HepG2 (cell line): Measurements from ENCODE around the gene RBP7. TPM values are rescaled to one million over a fixed set of nuclear protein-coding genes. Genes with fewer than 3 reads are reported as not detected.

Source experiments
- EZH2 ChIP-seq: conservative IDR thresholded peaks from 2 replicates; pipeline ENCODE4 v1.6.1; 2012; ENCODE audit warnings: mild to moderate bottlenecking, low read depth, low read length, moderate library complexity
- FOXA3 ChIP-seq: IDR thresholded peaks from 2 replicates; pipeline ENCODE4 v1.6.1; 2016; ENCODE audit warnings: missing genetic modification reagents, missing compliant biosample characterization
- HNF4A ChIP-seq: sonication (generic); formaldehyde crosslinking; IDR thresholded peaks from 2 replicates; pipeline ENCODE4 v1.4.0; 2020; ENCODE audit warnings: missing genetic modification reagents
- KDM2A ChIP-seq: sonication (generic); formaldehyde crosslinking; IDR thresholded peaks from 2 replicates; pipeline ENCODE4 v1.4.0; 2020; ENCODE audit warnings: low read depth, missing genetic modification reagents, borderline replicate concordance
- KDM4B ChIP-seq: sonication (generic); formaldehyde crosslinking; IDR thresholded peaks from 2 replicates; pipeline ENCODE4 v1.4.0; 2020; ENCODE audit warnings: missing genetic modification reagents
- KLF15 ChIP-seq: sonication (generic); formaldehyde crosslinking; IDR thresholded peaks from 2 replicates; pipeline ENCODE4 v1.8.1; 2023; ENCODE audit warnings: borderline replicate concordance, mild to moderate bottlenecking, inconsistent platforms, missing genetic modification reagents, mixed read lengths
- MLLT10 ChIP-seq: sonication (generic); formaldehyde crosslinking; IDR thresholded peaks from 2 replicates; pipeline ENCODE4 v1.4.0; 2020; ENCODE audit warnings: missing genetic modification reagents
- NFIB ChIP-seq: sonication (generic); formaldehyde crosslinking; IDR thresholded peaks from 2 replicates; pipeline ENCODE4 v1.9.0; 2021; ENCODE audit warnings: missing genetic modification reagents, mild to moderate bottlenecking, borderline replicate concordance
- NR2F2 ChIP-seq: IDR thresholded peaks from 2 replicates; pipeline ENCODE4 v1.6.1; 2012; ENCODE audit warnings: low read depth, inconsistent platforms, borderline replicate concordance
- PHF20 ChIP-seq: sonication (generic); formaldehyde crosslinking; IDR thresholded peaks from 2 replicates; pipeline ENCODE4 v1.5.0; 2020; ENCODE audit warnings: mild to moderate bottlenecking, missing genetic modification reagents
- PHF5A ChIP-seq: IDR thresholded peaks from one replicate; pipeline ENCODE4 v1.6.1; 2018; ENCODE audit warnings: low read depth, missing genetic modification reagents; ENCODE audit not compliant: unreplicated experiment
- POGZ ChIP-seq: sonication (generic); formaldehyde crosslinking; IDR thresholded peaks from 2 replicates; pipeline ENCODE4 v1.4.0; 2020; ENCODE audit warnings: mild to moderate bottlenecking, missing genetic modification reagents
- SMC3 ChIP-seq: IDR thresholded peaks from 2 replicates; pipeline ENCODE4 v1.6.1; 2011; ENCODE audit warnings: low read length, improper control_type of control experiment
- SPEN ChIP-seq: sonication (generic); formaldehyde crosslinking; IDR thresholded peaks from 2 replicates; pipeline ENCODE4 v1.5.1; 2020; ENCODE audit warnings: low read depth, mild to moderate bottlenecking, missing genetic modification reagents
- TAF1 ChIP-seq: sonication (generic); formaldehyde crosslinking; IDR thresholded peaks from 2 replicates; pipeline ENCODE4 v1.4.0; 2020; ENCODE audit warnings: missing genetic modification reagents
- ZBTB21 ChIP-seq: sonication (generic); formaldehyde crosslinking; IDR thresholded peaks from 2 replicates; pipeline ENCODE4 v1.4.0; 2020; ENCODE audit warnings: missing genetic modification reagents
- ZFP36 ChIP-seq: fragments of 150-350 bp; IDR thresholded peaks from 2 replicates; pipeline ENCODE4 v1.6.1; 2018; ENCODE audit warnings: borderline replicate concordance, low read length, low read depth; ENCODE audit not compliant: partially characterized antibody
- ZFP36L1 ChIP-seq: sonication (generic); formaldehyde crosslinking; IDR thresholded peaks from 2 replicates; pipeline ENCODE4 v1.8.0; 2022; ENCODE audit warnings: mild to moderate bottlenecking, missing genetic modification reagents, moderate library complexity
- ZNF24 ChIP-seq: fragments of 450-650 bp; IDR thresholded peaks from 2 replicates; pipeline ENCODE4 v1.6.1; 2017; ENCODE audit warnings: antibody characterized with exemption, mild to moderate bottlenecking
- ZNF251 ChIP-seq: sonication (generic); formaldehyde crosslinking; IDR thresholded peaks from 2 replicates; pipeline ENCODE4 v1.9.0; 2021; ENCODE audit warnings: mild to moderate bottlenecking, missing genetic modification reagents
- ZNF260 ChIP-seq: sonication (generic); formaldehyde crosslinking; IDR thresholded peaks from 2 replicates; pipeline ENCODE4 v1.4.0; 2020; ENCODE audit warnings: missing genetic modification reagents, low read depth, mild to moderate bottlenecking, borderline replicate concordance
- ZNF496 ChIP-seq: sonication (generic); formaldehyde crosslinking; IDR thresholded peaks from 2 replicates; pipeline ENCODE4 v1.8.1; 2023; ENCODE audit warnings: mild to moderate bottlenecking, moderate library complexity, missing genetic modification reagents; ENCODE audit not compliant: insufficient replicate concordance
- ZNF678 ChIP-seq: sonication (generic); formaldehyde crosslinking; IDR thresholded peaks from 2 replicates; pipeline ENCODE4 v1.4.0; 2020; ENCODE audit warnings: mild to moderate bottlenecking, missing genetic modification reagents
- ZNF775 ChIP-seq: sonication (generic); formaldehyde crosslinking; IDR thresholded peaks from 2 replicates; pipeline ENCODE4 v1.4.0; 2020; ENCODE audit warnings: missing genetic modification reagents, mild to moderate bottlenecking, moderate library complexity, borderline replicate concordance
- ZNF781 ChIP-seq: sonication (generic); formaldehyde crosslinking; IDR thresholded peaks from 2 replicates; pipeline ENCODE4 v1.5.1; 2020; ENCODE audit warnings: borderline replicate concordance, mild to moderate bottlenecking, missing genetic modification reagents; ENCODE audit errors: not compliant biosample characterization
- polyA plus RNA-seq, 8 experiments: library from polyadenylated mRNA; depleted of rRNA in 3 of 8; stranded (reverse) in 7 of 8; unstranded in 1 of 8; fragments of >200 nt; fragmentation: Illumina TruSeq in 4 of 8; extraction: Trizol in 4 of 8; gene quantifications; 2 replicates each; pipeline versions ENCODE4 v1.2.1 to v1.2.3, GENCODE V29; 2011 to 2016; ENCODE audit warnings: low read depth in 4 of 8, missing spikeins in 1 of 8, mixed read lengths in 1 of 8; ENCODE audit not compliant: insufficient read depth in 1 of 8
- total RNA-seq, 5 experiments: library from RNA; depleted of rRNA; stranded (reverse); fragments of >200 nt; fragmentation: Illumina TruSeq; extraction: Trizol; gene quantifications; 2 replicates each; pipeline ENCODE4 v1.2.3, GENCODE V29; 2016; ENCODE audit warnings: low read depth in 1 of 5
- TF ChIP-seq, protein P1 (sequence below): sonication (generic); formaldehyde crosslinking; IDR thresholded peaks from 2 replicates; pipeline ENCODE4 v1.5.1; 2020; ENCODE audit warnings: missing genetic modification reagents, mild to moderate bottlenecking, borderline replicate concordance
- TF ChIP-seq, protein P2 (sequence below): sonication (generic); formaldehyde crosslinking; IDR thresholded peaks from 2 replicates; pipeline ENCODE4 v1.8.1; 2023; ENCODE audit warnings: mild to moderate bottlenecking, moderate library complexity, missing genetic modification reagents
- TF ChIP-seq, protein P3 (sequence below): sonication (generic); formaldehyde crosslinking; IDR thresholded peaks from 2 replicates; pipeline ENCODE4 v1.9.0; 2022; ENCODE audit warnings: missing genetic modification reagents, mild to moderate bottlenecking, borderline replicate concordance

Gene RBP7
- total and polyA plus RNA-seq, 2 of the 13 experiments (the other 11 are each of a cell fraction or from before 2014, with no cell fraction given): 1.6 to 2.0 TPM

DNA sequence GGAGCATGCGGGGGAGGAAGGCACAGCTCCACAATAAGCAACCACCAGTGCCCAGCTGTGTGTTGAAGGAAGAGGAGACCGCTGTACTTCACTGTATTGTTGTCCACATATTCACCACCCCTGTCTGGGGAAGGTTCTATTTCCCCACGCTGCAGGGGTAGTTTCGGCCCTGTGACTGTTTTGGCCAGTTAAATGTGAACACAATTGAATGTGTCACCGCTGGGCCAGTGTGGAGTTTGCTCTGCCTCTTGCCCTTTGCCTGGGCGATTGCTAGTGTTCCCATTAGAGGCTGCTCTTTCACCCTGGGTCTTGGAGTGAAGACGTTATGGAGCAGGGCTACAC lies 68.3 kb downstream of the RBP7 start (continued):
- TF ChIP-seq, protein P1, sequence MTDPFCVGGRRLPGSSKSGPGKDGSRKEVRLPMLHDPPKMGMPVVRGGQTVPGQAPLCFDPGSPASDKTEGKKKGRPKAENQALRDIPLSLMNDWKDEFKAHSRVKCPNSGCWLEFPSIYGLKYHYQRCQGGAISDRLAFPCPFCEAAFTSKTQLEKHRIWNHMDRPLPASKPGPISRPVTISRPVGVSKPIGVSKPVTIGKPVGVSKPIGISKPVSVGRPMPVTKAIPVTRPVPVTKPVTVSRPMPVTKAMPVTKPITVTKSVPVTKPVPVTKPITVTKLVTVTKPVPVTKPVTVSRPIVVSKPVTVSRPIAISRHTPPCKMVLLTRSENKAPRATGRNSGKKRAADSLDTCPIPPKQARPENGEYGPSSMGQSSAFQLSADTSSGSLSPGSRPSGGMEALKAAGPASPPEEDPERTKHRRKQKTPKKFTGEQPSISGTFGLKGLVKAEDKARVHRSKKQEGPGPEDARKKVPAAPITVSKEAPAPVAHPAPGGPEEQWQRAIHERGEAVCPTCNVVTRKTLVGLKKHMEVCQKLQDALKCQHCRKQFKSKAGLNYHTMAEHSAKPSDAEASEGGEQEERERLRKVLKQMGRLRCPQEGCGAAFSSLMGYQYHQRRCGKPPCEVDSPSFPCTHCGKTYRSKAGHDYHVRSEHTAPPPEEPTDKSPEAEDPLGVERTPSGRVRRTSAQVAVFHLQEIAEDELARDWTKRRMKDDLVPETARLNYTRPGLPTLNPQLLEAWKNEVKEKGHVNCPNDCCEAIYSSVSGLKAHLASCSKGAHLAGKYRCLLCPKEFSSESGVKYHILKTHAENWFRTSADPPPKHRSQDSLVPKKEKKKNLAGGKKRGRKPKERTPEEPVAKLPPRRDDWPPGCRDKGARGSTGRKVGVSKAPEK (CRISPR knock-in tag): no peak
- no peak for TF ChIP-seq ZNF260 (CRISPR knock-in tag)
- TF ChIP-seq KDM4B (CRISPR knock-in tag): no peak
- TF ChIP-seq NR2F2: no peak
- no peak for TF ChIP-seq ZFP36
- TF ChIP-seq, protein P2, sequence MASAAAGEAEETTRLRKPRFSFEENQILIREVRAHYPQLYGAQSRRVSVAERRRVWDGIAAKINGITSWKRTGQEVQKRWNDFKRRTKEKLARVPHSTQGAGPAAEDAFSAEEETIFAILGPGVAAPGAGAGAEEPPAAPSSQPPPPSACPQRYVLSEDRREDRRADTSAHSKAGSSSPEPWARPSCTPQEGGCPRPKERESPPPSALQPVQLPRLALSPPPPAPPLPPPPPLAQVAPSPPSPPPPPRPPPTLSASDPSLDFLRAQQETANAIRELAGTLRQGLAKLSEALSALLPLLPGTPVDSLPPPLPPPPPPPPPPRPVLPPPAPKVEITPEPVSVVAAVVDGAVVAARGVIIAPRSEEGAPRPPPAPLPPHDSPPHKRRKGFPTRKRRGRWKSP: no peak
- TF ChIP-seq POGZ (CRISPR knock-in tag): no peak
- no peak for TF ChIP-seq ZNF496 (CRISPR knock-in tag)
- peak; percentile 68 for TF ChIP-seq HNF4A
- TF ChIP-seq FOXA3 (CRISPR knock-in tag): no peak
- TF ChIP-seq PHF20 (CRISPR knock-in tag): no peak
- TF ChIP-seq ZBTB21 (CRISPR knock-in tag): no peak
- TF ChIP-seq ZFP36L1 (CRISPR knock-in tag): no peak
- TF ChIP-seq ZNF24: no peak
- no peak for TF ChIP-seq KLF15
- no peak for TF ChIP-seq TAF1 (CRISPR knock-in tag)
- no peak for TF ChIP-seq ZNF678 (CRISPR knock-in tag)
- no peak for TF ChIP-seq ZNF781 (CRISPR knock-in tag)
- no peak for TF ChIP-seq MLLT10 (CRISPR knock-in tag)
- no peak for TF ChIP-seq NFIB (CRISPR knock-in tag)
- TF ChIP-seq SPEN: no peak
- TF ChIP-seq SMC3: peak; percentile 9; the same call in 1 of the 2 replicates
- no peak for TF ChIP-seq PHF5A (CRISPR knock-in tag)
- TF ChIP-seq ZNF775: no peak
- no peak for TF ChIP-seq EZH2
- TF ChIP-seq, protein P3, sequence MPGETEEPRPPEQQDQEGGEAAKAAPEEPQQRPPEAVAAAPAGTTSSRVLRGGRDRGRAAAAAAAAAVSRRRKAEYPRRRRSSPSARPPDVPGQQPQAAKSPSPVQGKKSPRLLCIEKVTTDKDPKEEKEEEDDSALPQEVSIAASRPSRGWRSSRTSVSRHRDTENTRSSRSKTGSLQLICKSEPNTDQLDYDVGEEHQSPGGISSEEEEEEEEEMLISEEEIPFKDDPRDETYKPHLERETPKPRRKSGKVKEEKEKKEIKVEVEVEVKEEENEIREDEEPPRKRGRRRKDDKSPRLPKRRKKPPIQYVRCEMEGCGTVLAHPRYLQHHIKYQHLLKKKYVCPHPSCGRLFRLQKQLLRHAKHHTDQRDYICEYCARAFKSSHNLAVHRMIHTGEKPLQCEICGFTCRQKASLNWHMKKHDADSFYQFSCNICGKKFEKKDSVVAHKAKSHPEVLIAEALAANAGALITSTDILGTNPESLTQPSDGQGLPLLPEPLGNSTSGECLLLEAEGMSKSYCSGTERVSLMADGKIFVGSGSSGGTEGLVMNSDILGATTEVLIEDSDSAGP (CRISPR knock-in tag): no peak
- no peak for TF ChIP-seq KDM2A
- no peak for TF ChIP-seq ZNF251 (CRISPR knock-in tag)
